AG04449 (cell line): ENCODE measurements around the gene HOXA1.

Source experiments
- CTCF ChIA-PET: fragments of 350-600 bp; formaldehyde crosslinking; extraction: SDS; loops from one replicate; lab custom pipeline; 2021; ENCODE audit warnings: antibody characterized with exemption; lab: Yijun Ruan, JAX
- POLR2A ChIA-PET: fragments of 400-600, 350-600 bp; formaldehyde crosslinking; extraction: SDS; loops from one replicate; lab custom pipeline; 2020; ENCODE audit warnings: antibody characterized with exemption, inconsistent platforms; lab: Yijun Ruan, JAX
- DNase-seq: peaks from one replicate; pipeline ENCODE4 v3.0.0-alpha.2; 2010; ENCODE audit warnings: low read depth, low spot score
- H3K4me3 ChIP-seq: 2 replicates; pipeline ENCODE4 v1.5.1; 2011; ENCODE audit warnings: low read depth, mild to moderate bottlenecking, control low read depth, low read length
- TF ChIP-seq, protein P1 (sequence below): IDR thresholded peaks from one replicate; pipeline ENCODE4 v1.5.1; 2011; ENCODE audit warnings: mild to moderate bottlenecking, moderate library complexity, low read length, control low read depth, inconsistent platforms; ENCODE audit not compliant: insufficient read depth; ENCODE audit errors: missing control alignments

HOXA1 gene

GRCh38 chr7:27103489-27104226 lies 7.9 kb upstream of the HOXA1 start:
- no peak for DNase-seq
- no peak overlapping the region for H3K4me3 ChIP-seq
- ChIA-PET CTCF (no interaction called here), POLR2A (no interaction called here)
- TF ChIP-seq, protein P1, sequence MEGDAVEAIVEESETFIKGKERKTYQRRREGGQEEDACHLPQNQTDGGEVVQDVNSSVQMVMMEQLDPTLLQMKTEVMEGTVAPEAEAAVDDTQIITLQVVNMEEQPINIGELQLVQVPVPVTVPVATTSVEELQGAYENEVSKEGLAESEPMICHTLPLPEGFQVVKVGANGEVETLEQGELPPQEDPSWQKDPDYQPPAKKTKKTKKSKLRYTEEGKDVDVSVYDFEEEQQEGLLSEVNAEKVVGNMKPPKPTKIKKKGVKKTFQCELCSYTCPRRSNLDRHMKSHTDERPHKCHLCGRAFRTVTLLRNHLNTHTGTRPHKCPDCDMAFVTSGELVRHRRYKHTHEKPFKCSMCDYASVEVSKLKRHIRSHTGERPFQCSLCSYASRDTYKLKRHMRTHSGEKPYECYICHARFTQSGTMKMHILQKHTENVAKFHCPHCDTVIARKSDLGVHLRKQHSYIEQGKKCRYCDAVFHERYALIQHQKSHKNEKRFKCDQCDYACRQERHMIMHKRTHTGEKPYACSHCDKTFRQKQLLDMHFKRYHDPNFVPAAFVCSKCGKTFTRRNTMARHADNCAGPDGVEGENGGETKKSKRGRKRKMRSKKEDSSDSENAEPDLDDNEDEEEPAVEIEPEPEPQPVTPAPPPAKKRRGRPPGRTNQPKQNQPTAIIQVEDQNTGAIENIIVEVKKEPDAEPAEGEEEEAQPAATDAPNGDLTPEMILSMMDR, result no peak

- TF ChIP-seq, protein P1, result no peak
- DNase-seq, result no peak
- CTCF ChIA-PET, result no interaction called here
- no peak within 1 kb of the TSS for H3K4me3 ChIP-seq
- POLR2A ChIA-PET, result no interaction called here
These were observed 7.0 kb upstream of the HOXA1 start, which contains the start of gene HOXA2 for GRCh38 chr7:27102581-27103442. TSS of gene HOXA2 (minus strand) at chr7:27102683. CDS start at chr7:27102500, 183 bp downstream.

DNA sequence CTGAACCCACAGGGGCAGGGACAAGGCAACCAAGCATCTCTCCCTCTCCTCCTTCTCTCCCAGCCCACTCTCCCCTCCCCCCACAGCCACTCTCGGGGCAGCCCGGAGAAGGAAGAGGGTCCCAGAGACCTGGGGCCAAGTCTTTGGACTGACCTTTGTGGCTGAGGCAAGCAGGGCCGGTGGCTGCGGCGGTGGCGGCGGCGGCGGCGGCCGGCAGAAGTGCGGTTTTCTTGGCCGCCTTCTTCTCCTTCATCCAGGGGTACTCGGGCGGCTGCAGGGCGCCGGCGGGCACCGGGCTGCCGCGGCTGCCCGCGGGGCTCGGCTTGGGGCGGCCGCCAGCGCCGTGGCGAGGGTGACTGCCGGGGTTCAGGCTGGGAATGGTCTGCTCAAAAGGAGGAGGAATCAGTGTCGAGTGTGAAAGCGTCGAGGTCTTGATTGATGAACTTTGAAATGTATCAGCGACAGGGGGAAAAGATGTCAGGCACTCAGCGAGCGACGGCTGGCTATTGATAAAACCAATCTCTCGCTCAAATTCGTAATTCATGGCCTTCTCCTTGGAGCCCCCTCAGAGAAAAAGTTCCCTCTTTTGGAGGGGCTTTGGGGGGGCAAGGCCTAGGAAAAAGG lies 6.3 kb upstream of the HOXA1 start:
- POLR2A ChIA-PET, result no interaction called here
- no peak overlapping the region for H3K4me3 ChIP-seq
- TF ChIP-seq, protein P1, result no peak
- CTCF ChIA-PET, result no interaction called here
- DNase-seq, result no peak

- H3K4me3 ChIP-seq, result no peak overlapping the region
- ChIA-PET POLR2A (no interaction called here), CTCF (interaction anchor here (1.7 kb wide), 1 partner anchor 50 kb away, joined by 5 read pairs; no protein-coding TSS in a partner anchor)
- no peak for DNase-seq
- TF ChIP-seq, protein P1, result no peak
These were observed 5.6 kb upstream of the HOXA1 start for GRCh38 chr7:27101171-27101956.

DNA sequence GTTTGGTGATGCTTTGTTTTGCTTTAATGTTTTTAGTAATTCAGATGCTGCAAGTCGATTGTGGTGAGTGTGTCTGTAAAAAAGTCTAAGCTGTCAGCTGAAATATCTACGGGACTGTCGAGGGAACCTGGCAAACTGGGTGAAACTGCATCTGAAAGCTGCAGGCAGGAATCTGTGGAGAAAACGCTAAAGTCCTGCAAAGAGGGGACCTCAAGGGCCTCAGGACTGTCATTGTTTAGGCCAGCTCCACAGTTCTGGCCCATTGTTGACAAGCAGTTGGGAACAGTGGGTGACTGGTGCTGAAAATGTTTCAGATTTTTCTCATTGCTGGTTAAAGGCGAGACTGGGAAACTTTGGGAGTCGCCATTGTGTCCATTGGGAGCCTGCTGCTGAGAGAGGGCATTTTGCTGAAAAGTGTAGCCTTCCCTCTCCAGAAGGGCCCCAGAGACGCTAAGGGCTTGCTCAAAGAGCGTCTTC lies 4.9 kb upstream of the HOXA1 start:
- DNase-seq, result no peak
- ChIA-PET CTCF (interaction anchor here (1.7 kb wide), 1 partner anchor 50 kb away, joined by 5 read pairs; no protein-coding TSS in a partner anchor), POLR2A (no interaction called here)
- TF ChIP-seq, protein P1, result no peak
- no peak overlapping the region for H3K4me3 ChIP-seq
